ENCODE measurements around the gene SAG.

DNA sequence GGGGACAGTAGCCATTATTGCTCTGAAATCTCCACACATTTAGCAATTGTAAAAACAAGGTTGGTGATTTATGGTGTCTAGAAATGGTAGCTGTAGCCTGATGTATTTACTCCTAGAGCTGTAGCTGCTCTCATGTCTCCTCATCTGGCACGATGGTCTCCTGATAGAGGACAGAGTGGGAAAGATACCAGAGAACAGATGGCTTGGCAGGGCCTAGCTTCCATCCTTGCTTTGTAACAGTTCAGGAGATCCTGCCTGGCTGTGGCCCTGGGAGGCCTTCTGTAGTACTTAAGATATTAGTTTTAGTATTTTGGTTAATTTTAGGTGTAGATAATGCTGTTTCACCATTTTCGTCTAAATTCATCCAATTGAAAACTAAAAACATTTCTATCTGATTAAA is 49.4 kb upstream of the SAG start:
- TF ChIP-seq POLR2A (IDR thresholded peaks at IDR 0.05; ENCODE audit: low read depth, low read length) (no peak), TAF1 (IDR thresholded peaks at IDR 0.05; ENCODE audit: borderline replicate concordance, low read depth, low read length) (no peak), POLR2AphosphoS5 (IDR thresholded peaks at IDR 0.05; ENCODE audit: low read depth, low read length) (no peak)
